CD4-positive, alpha-beta T cell (primary cell): ENCODE data around the gene MSI2. TPM values are rescaled to one million over a fixed set of nuclear protein-coding genes. Genes with fewer than 3 reads are reported as not detected.

Experiments used
- ATAC-seq: fragments of 200-7000 bp; cut with Tn5 transposase; one replicate; pipeline ENCODE4 v1.10.0; 2022; ENCODE audit warnings: mild to moderate bottlenecking; ENCODE audit not compliant: poor library complexity
- CTCF ChIA-PET: fragments of 350-600 bp; sonication (Branson Sonifier 250); formaldehyde crosslinking; loops from one replicate; lab custom pipeline; 2021; ENCODE audit warnings: antibody characterized with exemption, inconsistent platforms; lab: Charles Lee
- POLR2A ChIA-PET: fragments of 350-600 bp; sonication (Branson Sonifier 250); formaldehyde crosslinking; loops from one replicate; lab custom pipeline; 2021; ENCODE audit warnings: antibody characterized with exemption, inconsistent platforms; lab: Charles Lee
- DNase-seq, 14 experiments: peaks; one replicate each; pipeline ENCODE4 v3.0.0-alpha.2; 2013 to 2020; ENCODE audit warnings: mixed read lengths in 2 of 14
- H3K27ac ChIP-seq, 2 donors: one replicate each; pipeline versions ENCODE4 v1.5.1 to v1.7.0; 2013; ENCODE audit warnings: low read length in 2 of 2, low read depth in 1 of 2, mild to moderate bottlenecking in 1 of 2
- H3K27me3 ChIP-seq, 2 experiments: 1 replicate in 1 of 2; 2 replicates in 1 of 2; pipeline versions ENCODE4 v1.6.1 to v1.7.0; 2013; ENCODE audit warnings: low read length in 2 of 2, control low read depth in 1 of 2, mild to moderate bottlenecking in 1 of 2, moderate library complexity in 1 of 2; ENCODE audit not compliant: insufficient read depth in 2 of 2, control insufficient read depth in 1 of 2
- H3K36me3 ChIP-seq: one replicate; pipeline ENCODE4 v1.6.1; 2013; ENCODE audit warnings: low read length, control low read depth; ENCODE audit not compliant: insufficient read depth
- H3K4me1 ChIP-seq: one replicate; pipeline ENCODE4 v1.6.1; 2013; ENCODE audit warnings: low read length, control low read depth; ENCODE audit not compliant: insufficient read depth
- H3K4me3 ChIP-seq: one replicate; pipeline ENCODE4 v1.5.1; 2013; ENCODE audit warnings: mild to moderate bottlenecking, low read length, moderate library complexity
- H3K9me3 ChIP-seq, 2 experiments: 1 replicate in 1 of 2; 2 replicates in 1 of 2; pipeline versions ENCODE4 v1.6.1 to v1.7.0; 2013; ENCODE audit warnings: low read length in 2 of 2, mild to moderate bottlenecking in 2 of 2, control low read depth in 1 of 2, moderate library complexity in 1 of 2; ENCODE audit not compliant: control insufficient read depth in 1 of 2, insufficient read depth in 1 of 2
- H3K27ac Mint-ChIP-seq: one replicate; pipeline ENCODE4 v1.8.0; 2020; ENCODE audit warnings: mixed read lengths
- H3K27me3 Mint-ChIP-seq: one replicate; pipeline ENCODE4 v1.8.0; 2021; ENCODE audit warnings: mixed read lengths
- H3K36me3 Mint-ChIP-seq: one replicate; pipeline ENCODE4 v1.8.0; 2021; ENCODE audit warnings: low read depth, mixed read lengths
- H3K4me1 Mint-ChIP-seq: one replicate; pipeline ENCODE4 v1.8.0; 2021; ENCODE audit warnings: low read depth, mixed read lengths
- H3K4me3 Mint-ChIP-seq: one replicate; pipeline ENCODE4 v1.8.0; 2020; ENCODE audit warnings: mild to moderate bottlenecking, mixed read lengths
- H3K9me3 Mint-ChIP-seq: one replicate; pipeline ENCODE4 v1.8.0; 2020; ENCODE audit warnings: mixed read lengths
- intact Hi-C, 2 experiments: fragments of 100-400 bp; cut with DNase I in 1 of 2; cut with micrococcal nuclease in 1 of 2; formaldehyde crosslinking; loops; one replicate each; pipeline versions ENCODE4 v1.15.1 to v1.9.0; 2023 to 2025; cut with DNase I, micrococcal nuclease
- total RNA-seq, 174 experiments: library from RNA in 2 of 174; stranded (reverse) in 2 of 174; gene quantifications; one replicate each; pipeline ENCODE4 v1.2.3 and lab custom pipeline; 2021 to 2026
- TF ChIP-seq, protein P1 (sequence below): fragments of 200-600 bp; IDR thresholded peaks from one replicate; pipeline ENCODE4 v1.8.0; 2022; ENCODE audit warnings: antibody characterized with exemption, mild to moderate bottlenecking

The MSI2 gene
- total RNA-seq, 2 experiments from 2014 or later = 129 to 132 TPM

DNA sequence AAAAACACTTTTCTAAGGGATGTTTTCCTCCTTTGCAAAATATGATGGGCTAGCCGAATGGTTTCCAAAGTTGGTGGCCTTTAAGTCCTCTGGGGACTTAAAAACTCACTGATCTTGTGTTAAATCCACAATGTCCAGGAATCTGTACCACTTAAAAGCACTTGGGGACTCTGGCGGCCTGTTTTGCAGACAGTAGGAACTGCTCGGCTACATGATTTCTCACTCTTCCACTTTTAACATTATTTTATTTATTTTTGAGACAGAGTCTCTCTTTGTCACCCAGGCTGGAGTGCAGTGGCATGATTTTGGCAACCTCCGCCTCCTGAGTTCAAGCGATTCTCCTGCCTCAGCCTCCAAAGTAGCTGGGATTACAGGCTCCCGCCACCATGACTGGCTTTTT, 9.1 kb upstream of the MSI2 start:
- Histone ChIP-seq H3K4me1 (peaks cover 4% of the 10 kb centered on the region), H3K27me3 (no peaks in the 10 kb centered on the region), H3K27ac (no peak overlapping the region), H3K36me3 (no peaks in the 10 kb centered on the region), H3K9me3 (no peaks in the 10 kb centered on the region), H3K4me3 (no peak overlapping the region)
- no peaks in the 10 kb centered on the region for H3K4me1 Mint-ChIP-seq
- ATAC-seq (no peak), DNase-seq (no peak)
- peaks cover 4% of the 10 kb centered on the region for H3K27me3 Mint-ChIP-seq
- intact Hi-C loops = loop anchor here in 1 of 2 experiments (5.0 to 10.0 kb wide), 2 partner anchors 35 to 258 kb away; no protein-coding TSS in a partner anchor
- no peaks in the 10 kb centered on the region for H3K36me3 Mint-ChIP-seq
- no peak overlapping the region for H3K27ac Mint-ChIP-seq
- H3K4me3 Mint-ChIP-seq = no peak overlapping the region
- peaks cover 4% of the 10 kb centered on the region for H3K9me3 Mint-ChIP-seq
- TF ChIP-seq, protein P1, sequence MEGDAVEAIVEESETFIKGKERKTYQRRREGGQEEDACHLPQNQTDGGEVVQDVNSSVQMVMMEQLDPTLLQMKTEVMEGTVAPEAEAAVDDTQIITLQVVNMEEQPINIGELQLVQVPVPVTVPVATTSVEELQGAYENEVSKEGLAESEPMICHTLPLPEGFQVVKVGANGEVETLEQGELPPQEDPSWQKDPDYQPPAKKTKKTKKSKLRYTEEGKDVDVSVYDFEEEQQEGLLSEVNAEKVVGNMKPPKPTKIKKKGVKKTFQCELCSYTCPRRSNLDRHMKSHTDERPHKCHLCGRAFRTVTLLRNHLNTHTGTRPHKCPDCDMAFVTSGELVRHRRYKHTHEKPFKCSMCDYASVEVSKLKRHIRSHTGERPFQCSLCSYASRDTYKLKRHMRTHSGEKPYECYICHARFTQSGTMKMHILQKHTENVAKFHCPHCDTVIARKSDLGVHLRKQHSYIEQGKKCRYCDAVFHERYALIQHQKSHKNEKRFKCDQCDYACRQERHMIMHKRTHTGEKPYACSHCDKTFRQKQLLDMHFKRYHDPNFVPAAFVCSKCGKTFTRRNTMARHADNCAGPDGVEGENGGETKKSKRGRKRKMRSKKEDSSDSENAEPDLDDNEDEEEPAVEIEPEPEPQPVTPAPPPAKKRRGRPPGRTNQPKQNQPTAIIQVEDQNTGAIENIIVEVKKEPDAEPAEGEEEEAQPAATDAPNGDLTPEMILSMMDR = no peak
- POLR2A ChIA-PET = no interaction called here
- CTCF ChIA-PET = no interaction called here

DNA sequence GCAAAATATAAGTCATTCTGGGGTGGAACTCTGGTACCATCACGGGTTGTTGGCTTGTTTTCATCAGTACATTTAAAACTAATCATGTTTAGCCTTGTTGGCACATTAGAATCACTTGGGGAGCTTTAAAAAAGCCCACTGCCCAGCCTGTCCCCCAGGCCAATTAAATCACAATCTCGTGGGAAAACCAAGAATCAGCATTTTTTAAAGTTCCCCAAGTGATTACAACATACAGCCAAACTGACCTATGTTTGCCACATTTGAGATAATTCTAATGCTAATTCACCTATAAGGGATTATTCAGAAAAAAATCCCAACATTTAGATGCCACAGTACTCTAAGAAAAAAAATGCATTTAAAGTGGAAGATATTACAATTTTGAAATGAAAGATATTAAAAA, 8.4 kb upstream of the MSI2 start:
- Histone ChIP-seq H3K36me3 (no peaks in the 10 kb centered on the region), H3K4me1 (peaks cover 4% of the 10 kb centered on the region), H3K9me3 (no peaks in the 10 kb centered on the region), H3K4me3 (no peak overlapping the region), H3K27me3 (no peaks in the 10 kb centered on the region), H3K27ac (no peak overlapping the region)
- Mint-ChIP-seq H3K36me3 (no peaks in the 10 kb centered on the region), H3K4me1 (no peaks in the 10 kb centered on the region), H3K27me3 (peaks cover 4% of the 10 kb centered on the region), H3K27ac (no peak overlapping the region), H3K9me3 (peaks cover 4% of the 10 kb centered on the region), H3K4me3 (no peak overlapping the region)
- DNase-seq (no peak), ATAC-seq (no peak)
- CTCF ChIA-PET = no interaction called here
- POLR2A ChIA-PET = no interaction called here
- intact Hi-C loops = loop anchor here in 1 of 2 experiments (5.0 to 10.0 kb wide), 2 partner anchors 34 to 257 kb away; no protein-coding TSS in a partner anchor
- TF ChIP-seq, protein P1 = no peak

DNA sequence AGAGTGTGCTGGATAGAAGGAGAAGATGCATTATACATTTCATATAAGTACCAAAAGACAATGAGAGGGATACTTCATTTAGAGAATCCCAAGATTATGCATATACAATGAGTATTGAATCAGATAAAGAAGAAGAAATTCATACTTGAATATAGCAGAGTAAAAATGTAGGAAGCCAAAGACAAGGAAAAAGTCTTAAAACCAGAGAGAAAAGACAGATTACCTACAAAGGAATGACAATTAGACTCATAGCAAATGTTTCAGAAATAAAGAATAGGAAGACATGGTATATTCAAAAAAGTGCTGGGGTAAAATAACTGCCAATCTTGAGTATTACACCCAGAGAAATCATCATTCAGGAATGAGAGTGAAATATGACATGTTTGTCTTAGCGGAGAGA, 6.8 kb upstream of the MSI2 start:
- Mint-ChIP-seq H3K27ac (no peak overlapping the region), H3K9me3 (peaks cover 4% of the 10 kb centered on the region), H3K36me3 (no peaks in the 10 kb centered on the region)

More for the DNA sequence above, 6.8 kb upstream of the MSI2 start:
- POLR2A ChIA-PET = no interaction called here
- Histone ChIP-seq H3K27ac (no peak overlapping the region), H3K4me3 (no peak overlapping the region), H3K36me3 (no peaks in the 10 kb centered on the region), H3K27me3 (no peaks in the 10 kb centered on the region), H3K9me3 (no peaks in the 10 kb centered on the region), H3K4me1 (no peaks in the 10 kb centered on the region)
- Mint-ChIP-seq H3K4me3 (no peak overlapping the region), H3K4me1 (no peaks in the 10 kb centered on the region), H3K27me3 (no peaks in the 10 kb centered on the region)
- CTCF ChIA-PET = no interaction called here
- no peak for DNase-seq
- ATAC-seq = no peak
- TF ChIP-seq, protein P1 = no peak
- intact Hi-C loops = loop anchor here in 1 of 2 experiments (5.0 to 10.0 kb wide), 2 partner anchors 33 to 255 kb away; no protein-coding TSS in a partner anchor
